HG02870 (cell line): ENCODE measurements around the gene HIP1R.
A peak's percentile ranks its signal among the peaks of the same experiment; 100 is the strongest.

Experiments
- ATAC-seq: cut with Tn5 transposase; IDR thresholded peaks from one replicate; pipeline ENCODE4 v1.9.1; 2021; ENCODE audit warnings: mild to moderate bottlenecking, moderate library complexity; ENCODE audit not compliant: unreplicated experiment

The HIP1R gene

DNA sequence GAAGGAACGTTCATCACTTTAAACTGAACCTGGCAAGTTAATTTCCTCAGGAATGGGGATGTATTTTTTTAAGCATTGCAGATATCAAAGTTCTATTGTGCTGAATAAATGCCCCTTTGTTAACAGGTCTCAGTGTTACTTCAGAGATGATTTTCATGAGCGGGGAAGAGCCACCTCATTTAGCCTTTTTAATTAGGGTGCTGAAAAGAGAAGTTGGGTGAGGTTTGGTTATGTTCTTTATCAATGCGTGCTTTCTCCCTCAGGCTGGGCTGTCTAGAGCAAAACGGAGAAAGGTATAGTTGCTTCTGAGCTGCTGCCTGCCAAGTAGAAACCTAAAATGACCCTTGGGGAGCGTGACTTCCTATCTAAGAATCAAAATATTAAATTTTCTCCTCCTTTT is 8.0 kb upstream of the HIP1R start:
- no peak for ATAC-seq

- ATAC-seq = no peak
These were observed 4.6 kb upstream of the HIP1R start for GRCh38 chr12:122830517-122831214.

DNA sequence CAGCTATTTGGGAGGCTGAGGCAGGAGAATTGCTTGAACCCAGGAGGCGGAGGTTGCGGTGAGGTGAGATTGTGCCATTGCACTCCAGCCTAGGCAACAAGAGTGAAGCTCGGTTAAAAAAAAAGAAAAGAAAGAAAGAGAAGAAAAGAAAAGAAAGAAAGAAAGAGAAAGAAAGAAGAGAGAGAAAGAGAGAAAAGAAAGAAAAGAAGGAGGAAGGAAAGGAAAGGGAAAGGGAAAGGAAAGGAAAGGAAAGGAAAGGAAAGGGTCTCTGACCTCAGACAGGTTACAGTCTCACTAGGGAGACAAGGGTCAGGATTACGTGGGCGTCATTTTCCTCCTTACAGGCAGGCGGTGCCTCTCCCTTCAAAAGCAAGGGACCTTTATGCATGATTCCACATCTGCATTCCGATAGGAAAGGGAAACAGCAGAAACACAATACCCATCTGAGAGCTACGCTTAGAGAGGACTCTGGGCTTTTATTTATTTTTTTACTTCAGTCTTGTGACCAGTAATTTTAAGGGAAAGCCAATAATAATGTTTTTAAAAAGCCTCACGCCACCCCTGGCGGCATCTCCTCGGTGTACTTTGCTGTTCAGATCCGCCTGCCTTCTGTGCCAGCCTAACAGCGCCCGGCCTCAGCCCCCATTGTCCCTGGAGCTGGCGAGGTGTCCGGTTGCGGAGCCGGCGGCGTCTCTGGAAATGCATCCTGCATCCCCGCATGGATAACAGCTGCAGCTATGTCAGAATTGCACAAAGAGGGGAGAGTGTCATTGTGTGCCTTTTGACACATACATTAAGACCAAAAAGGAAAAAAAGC is 945 bp upstream of the HIP1R start:
- no peak for ATAC-seq

GRCh38 chr12:122835750-122836026 is 431 bp downstream of the HIP1R start:
- no peak for ATAC-seq

DNA sequence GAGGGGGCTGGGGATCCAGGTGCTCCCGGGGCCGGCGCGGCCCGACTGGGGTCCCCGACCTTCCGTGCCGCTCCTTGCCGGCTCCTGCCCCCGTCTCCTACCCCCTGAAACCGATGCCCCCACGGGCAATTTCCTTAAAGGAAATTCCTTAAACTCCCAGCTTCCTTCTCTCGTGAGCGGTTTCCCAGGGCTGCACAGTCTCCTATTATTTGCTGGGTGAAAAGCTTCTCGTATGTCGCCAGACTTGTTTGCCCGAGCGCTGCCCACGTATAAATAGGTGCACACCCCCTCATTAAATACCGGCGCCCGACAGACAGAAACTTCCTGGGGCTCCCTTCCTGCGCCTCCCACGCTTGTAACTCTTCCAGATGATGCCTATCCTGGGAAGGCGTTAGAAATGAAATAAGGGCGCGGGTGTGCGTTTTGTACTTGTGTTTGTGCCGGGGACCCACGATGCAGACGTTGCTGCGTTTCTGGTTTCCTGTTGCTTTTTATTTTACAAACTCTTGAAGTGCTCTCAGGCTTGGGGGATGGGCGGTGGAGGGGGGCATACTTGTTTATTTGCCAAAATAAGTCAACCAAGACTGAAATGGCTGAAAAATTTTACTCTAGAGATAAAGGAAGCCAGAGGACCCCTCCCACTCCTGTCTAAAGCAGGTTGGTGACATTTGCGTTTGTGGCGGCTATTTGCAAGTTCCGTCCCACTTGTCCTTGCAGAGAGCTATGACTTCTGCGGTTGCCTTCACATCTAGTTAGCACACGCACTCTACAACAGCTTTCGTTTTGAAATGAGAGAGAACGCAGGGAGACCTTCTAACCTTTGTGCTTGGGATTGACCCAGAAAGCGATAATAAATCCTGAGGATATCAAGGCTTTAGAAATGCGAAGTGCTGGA is 1.0 kb downstream of the HIP1R start:
- ATAC-seq = peak; percentile 55

- no peak for ATAC-seq
These were observed 2.3 kb downstream of the HIP1R start for GRCh38 chr12:122837306-122838265.

GRCh38 chr12:122838841-122839240 is 3.6 kb downstream of the HIP1R start:
- ATAC-seq = no peak

- ATAC-seq = no peak
These were observed 4.8 kb downstream of the HIP1R start for GRCh38 chr12:122839907-122840554.

- ATAC-seq = no peak
These were observed 5.6 kb downstream of the HIP1R start for GRCh38 chr12:122840580-122841513.

GRCh38 chr12:122841544-122842321 is 6.5 kb downstream of the HIP1R start:
- no peak for ATAC-seq

- ATAC-seq = no peak
These were observed 7.5 kb downstream of the HIP1R start for GRCh38 chr12:122842505-122843405.

DNA sequence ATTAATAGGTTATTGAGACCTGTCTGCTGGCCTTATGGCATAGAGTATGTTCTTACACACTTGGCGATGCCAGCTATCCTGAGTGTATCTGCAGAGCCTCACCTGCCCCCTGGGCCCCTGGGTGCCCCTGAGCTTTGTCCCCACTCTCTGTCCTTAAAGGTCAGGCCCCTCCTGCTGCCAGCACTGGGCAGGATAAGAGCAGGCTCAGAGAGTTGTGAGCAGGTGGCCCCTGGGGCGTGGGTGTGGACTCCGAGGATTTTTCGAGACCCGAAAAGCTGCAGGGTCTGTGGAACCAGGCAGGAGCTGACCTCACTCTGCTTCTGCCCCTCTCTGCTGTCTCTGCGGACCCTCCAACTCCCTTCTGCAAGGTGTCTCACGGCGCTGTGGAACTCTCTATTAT is 8.2 kb downstream of the HIP1R start:
- no peak for ATAC-seq

DNA sequence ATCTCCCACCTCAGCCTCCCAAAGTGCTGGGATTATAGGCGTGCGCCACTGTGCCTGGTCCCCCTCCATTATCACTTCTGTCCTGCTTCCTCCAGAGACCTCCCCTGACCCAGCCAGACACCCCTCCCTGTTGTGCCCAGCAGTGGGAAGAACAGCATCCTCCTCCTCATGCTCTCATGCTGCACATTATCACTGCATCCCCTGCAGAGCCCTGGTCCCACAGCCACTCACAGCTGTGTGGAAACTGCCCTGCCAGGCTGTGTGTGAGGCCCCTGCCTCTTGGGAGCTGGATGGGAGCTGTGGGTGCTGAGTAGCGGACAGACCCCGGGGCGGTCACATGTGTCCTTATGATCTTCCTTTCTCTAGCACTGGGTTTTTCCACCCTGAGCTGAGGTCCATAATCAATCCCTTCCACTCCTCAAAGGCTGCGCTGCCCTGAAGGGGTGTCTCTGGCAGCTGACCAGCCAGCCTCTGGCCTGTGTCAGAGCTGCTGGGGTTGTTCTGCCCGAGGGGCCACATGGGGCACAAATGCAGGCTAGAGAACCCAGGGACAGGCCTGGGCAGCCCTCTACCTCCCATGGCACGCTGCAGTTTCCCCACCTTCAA is 9.2 kb downstream of the HIP1R start:
- no peak for ATAC-seq

- no peak for ATAC-seq
These were observed 10.0 kb downstream of the HIP1R start for GRCh38 chr12:122845041-122845864.

DNA sequence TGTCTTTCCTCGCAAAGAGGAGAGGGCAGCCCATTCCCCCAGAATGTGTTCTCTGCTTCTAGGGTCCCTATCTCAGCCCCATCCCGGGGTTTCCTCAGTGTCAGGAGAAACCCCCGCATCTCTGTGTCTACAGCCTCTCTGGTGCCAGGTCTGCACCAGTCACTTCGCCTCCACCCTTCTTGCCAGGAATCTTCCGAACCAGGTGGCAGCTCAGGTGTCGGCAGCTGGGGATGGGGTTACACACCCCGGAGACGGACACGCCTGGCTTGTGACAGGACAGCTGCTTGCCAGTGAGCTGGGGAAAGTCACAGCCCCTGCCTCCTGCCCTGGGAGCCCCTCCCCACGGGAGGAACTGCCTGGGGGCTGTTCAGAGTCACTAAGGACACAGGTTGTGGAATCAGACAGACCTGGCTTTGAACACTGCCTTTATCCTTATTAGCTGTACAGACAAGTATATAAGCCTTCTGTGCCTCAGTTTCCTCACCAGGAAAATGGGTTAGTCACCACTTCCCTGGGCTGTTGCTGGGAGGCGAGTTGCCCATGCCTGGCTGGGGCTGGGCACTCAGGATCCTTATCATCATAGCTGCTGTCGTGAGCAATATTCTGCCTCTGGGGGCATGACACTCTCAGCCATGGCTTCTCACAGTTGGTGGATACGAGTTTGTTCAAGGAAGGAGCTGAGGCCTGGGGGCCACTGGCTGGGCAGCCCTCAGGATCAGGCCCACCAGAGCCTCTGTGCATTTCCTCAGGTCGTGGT is 10.8 kb downstream of the HIP1R start:
- no peak for ATAC-seq
